NB4 (cell line): Measurements from ENCODE around the gene NEK7.
A peak's percentile ranks its signal among the peaks of the same experiment; 100 is the strongest.

Experiments used
- DNase-seq: peaks from one replicate; pipeline ENCODE4 v3.0.0; 2010; ENCODE audit warnings: low read depth
- H3K4me3 ChIP-seq: one replicate; pipeline ENCODE4 v1.5.1; 2011; ENCODE audit warnings: mild to moderate bottlenecking, low read depth, low read length, moderate library complexity
- MYC ChIP-seq: IDR thresholded peaks from 2 replicates; pipeline ENCODE4 v1.6.1; 2011; ENCODE audit warnings: low read depth, low read length
- POLR2A ChIP-seq: IDR thresholded peaks from 2 replicates; pipeline ENCODE4 v1.6.1; 2011; ENCODE audit warnings: mild to moderate bottlenecking; ENCODE audit not compliant: insufficient read length; ENCODE audit errors: extremely low read depth
- TF ChIP-seq, protein P1 (sequence below): IDR thresholded peaks from 2 replicates; pipeline ENCODE4 v1.6.1; 2011; ENCODE audit warnings: low read depth, low read length
- TF ChIP-seq, protein P2 (sequence below): IDR thresholded peaks from one replicate; pipeline ENCODE4 v1.5.1; 2012; ENCODE audit warnings: low read depth, low read length

The NEK7 gene

DNA sequence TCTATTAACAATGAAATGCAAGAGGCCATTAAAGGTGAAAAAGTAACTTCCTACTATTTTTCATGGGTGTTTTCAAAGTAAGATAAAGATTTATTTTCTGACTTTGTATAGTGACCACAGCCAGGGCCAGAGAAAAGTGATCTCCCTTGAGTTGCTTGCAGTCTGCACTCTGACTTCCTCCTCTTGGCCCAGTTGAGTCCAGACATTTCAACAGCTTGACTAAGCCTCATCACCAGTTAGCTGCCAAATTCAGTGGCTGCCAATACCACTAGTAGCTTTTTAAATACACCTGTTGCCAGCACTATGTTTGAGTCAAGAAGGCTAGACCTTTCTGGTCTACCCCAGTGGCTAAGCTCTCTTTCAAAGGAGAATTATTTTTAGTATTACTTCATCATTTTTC, 3.7 kb upstream of the NEK7 start:
- H3K4me3 ChIP-seq: no peak overlapping the region
- TF ChIP-seq, protein P1, sequence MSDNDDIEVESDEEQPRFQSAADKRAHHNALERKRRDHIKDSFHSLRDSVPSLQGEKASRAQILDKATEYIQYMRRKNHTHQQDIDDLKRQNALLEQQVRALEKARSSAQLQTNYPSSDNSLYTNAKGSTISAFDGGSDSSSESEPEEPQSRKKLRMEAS: no peak
- TF ChIP-seq MYC: no peak
- TF ChIP-seq POLR2A: no peak
- TF ChIP-seq, protein P2, sequence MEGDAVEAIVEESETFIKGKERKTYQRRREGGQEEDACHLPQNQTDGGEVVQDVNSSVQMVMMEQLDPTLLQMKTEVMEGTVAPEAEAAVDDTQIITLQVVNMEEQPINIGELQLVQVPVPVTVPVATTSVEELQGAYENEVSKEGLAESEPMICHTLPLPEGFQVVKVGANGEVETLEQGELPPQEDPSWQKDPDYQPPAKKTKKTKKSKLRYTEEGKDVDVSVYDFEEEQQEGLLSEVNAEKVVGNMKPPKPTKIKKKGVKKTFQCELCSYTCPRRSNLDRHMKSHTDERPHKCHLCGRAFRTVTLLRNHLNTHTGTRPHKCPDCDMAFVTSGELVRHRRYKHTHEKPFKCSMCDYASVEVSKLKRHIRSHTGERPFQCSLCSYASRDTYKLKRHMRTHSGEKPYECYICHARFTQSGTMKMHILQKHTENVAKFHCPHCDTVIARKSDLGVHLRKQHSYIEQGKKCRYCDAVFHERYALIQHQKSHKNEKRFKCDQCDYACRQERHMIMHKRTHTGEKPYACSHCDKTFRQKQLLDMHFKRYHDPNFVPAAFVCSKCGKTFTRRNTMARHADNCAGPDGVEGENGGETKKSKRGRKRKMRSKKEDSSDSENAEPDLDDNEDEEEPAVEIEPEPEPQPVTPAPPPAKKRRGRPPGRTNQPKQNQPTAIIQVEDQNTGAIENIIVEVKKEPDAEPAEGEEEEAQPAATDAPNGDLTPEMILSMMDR: no peak
- peak; percentile 20 for DNase-seq

DNA sequence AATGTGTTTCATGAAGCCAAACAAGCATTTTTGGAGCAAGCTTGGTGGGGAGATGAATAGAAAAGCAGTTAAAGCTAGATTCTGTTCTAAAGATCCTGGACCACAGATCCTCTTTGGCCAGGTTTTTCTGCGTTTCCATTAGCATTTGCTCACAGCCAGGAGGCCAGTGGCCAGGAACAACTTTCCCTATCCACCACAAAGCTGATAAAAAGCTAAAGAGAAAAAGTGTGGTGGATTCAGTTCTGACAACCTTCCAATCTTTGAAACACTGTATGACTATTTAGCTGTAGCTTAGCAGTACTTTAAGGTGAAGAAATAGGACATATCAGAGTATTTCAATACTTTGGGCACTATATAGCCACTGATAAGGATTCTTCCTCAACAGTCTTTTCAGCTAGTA, 3.0 kb upstream of the NEK7 start:
- no peak overlapping the region for H3K4me3 ChIP-seq
- TF ChIP-seq MYC (no peak), POLR2A (no peak)
- TF ChIP-seq, protein P1: no peak
- TF ChIP-seq, protein P2: no peak
- no peak for DNase-seq

DNA sequence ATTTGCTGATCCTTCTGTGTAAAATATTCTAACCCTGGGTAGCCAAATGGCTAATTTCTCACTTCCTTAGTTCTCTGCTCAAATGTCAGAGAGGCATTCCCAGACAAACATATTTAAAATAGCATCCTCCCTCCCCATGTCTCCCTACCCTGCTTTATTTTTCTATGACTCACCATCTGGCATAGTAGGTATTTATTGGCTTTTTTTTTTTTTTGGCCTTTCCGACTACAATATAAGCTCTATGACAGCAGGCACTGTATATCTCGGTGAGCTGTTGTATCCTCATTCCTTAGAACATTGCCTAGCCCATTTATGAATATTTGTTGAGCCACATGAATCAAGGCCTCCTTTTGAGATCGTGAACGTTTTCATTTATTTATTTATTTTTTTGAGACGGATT, 1.5 kb upstream of the NEK7 start:
- TF ChIP-seq, protein P1: no peak
- TF ChIP-seq, protein P2: no peak
- TF ChIP-seq MYC: no peak
- TF ChIP-seq POLR2A: no peak
- no peak overlapping the region for H3K4me3 ChIP-seq
- no peak for DNase-seq

DNA sequence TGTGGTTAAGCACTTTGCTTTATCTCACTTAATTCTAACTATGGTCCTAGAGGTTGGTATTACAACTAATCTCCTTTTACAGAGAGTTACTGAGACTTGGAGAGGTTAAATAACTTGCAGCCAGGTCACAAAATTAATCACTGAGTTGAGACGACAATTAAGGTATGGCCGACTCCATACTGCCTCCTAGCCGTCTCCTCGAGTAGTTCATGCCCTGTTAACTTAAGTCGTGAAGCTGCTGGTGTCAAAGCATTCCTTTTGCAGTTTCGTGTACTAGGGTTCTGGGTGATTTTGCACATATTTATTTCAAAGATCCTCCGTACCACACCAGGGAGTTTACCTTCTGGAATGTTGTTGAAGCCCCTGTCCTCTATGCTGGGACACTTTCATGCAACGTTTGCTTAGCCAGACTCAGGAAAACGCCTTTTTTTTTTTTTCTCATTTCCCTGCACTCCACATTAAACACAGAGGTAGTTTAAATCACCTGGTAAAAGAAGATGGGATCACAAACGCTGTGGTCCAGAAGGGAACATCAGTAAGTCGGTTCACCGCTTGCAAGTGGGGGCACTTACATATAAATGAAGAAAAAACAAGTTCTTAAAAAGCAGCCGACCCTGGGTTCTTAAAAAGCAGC, 570 bp upstream of the NEK7 start:
- DNase-seq: peak; percentile 87
- peak overlapping the region; percentile 96 for H3K4me3 ChIP-seq
- TF ChIP-seq MYC (peak; percentile 56), POLR2A (no peak)
- TF ChIP-seq, protein P2: peak; percentile 63
- TF ChIP-seq, protein P1: 0 out of 2 replicates have a peak, but pooled peaks have one; percentile 40

DNA sequence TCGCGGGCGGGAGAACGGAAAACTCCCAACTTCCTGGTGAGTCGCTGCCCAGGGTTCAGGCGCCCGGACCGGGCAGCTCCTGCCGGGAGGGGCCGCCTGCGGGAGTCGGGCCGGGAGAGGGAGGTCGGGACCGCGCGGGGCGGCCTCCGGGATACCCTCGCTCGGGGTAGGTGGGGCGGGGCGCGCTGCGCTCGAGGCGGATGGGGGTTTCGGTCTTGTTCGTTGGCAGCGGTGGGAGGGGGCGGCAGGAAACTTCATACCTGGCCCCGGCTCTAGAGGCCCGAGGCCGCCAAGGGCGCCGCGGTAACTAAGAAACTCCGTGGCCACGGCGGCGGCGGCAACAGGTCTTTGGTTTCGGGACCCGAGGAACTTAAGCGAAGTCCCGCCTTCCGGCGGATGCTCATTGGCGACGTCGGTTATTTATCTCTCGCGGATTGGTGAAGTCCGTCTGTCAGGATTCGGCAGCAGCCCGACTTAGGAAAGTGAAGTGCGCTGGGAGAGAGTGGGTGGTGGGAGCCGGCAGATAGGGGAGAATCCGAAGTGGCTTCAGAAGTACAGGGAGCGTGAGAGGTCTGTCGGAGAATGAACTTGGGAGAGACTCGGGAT, 546 bp downstream of the NEK7 start:
- DNase-seq: peak; percentile 93
- peak; percentile 47 for TF ChIP-seq POLR2A
- TF ChIP-seq MYC: peak; percentile 50
- TF ChIP-seq, protein P2: no peak
- TF ChIP-seq, protein P1: no peak
- peak overlapping the region; percentile 96 for H3K4me3 ChIP-seq
